Measurements from ENCODE around the gene PDS5B. TPM values are rescaled to one million over a fixed set of nuclear protein-coding genes. Genes with fewer than 3 reads are reported as not detected.

The PDS5B gene
- total and polyA plus RNA-seq, 2 experiments from 2014 or later = 13.4 to 14.2 TPM

DNA sequence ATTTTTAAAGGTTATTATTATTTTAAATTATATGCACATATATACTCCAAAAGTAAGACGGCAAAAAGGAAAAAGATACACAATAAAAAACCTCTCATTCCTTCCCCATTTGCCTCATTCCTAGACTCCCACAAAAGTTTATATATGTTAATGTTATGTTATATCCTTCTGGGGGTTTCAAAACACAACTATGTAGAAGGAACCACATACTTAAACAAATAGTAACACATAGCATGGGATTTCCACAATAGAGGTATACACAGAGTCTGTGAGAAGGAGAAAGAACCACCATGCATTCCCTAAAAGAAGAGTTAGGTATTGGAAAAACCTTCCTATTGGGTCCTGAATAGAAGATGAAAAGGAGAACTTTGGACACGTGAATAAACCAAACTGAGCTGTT, 9.1 kb downstream of the PDS5B start:
- Histone ChIP-seq H3K79me2 (ENCODE audit: insufficient read depth) (peaks cover 100% of the 10 kb centered on the region), H3K27ac (no peak overlapping the region), H3K4me1 (ENCODE audit: insufficient read depth) (peaks cover 8% of the 10 kb centered on the region), H3K27me3 (replicated peaks; ENCODE audit: insufficient read depth) (no peaks in the 10 kb centered on the region), H3K9me3 (ENCODE audit: low read depth) (no peaks in the 10 kb centered on the region), H2AFZ (no peak overlapping the region), H3K4me2 (ENCODE audit: unreplicated experiment) (no peak overlapping the region), H3K9ac (no peak overlapping the region), H3K9me2 (ENCODE audit: insufficient read depth) (no peaks in the 10 kb centered on the region), H3F3A (ENCODE audit: insufficient read depth) (no peaks in the 10 kb centered on the region), H3K36me3 (ENCODE audit: low read depth) (no peaks in the 10 kb centered on the region), H4K20me1 (ENCODE audit: insufficient read depth) (no peaks in the 10 kb centered on the region), H3K4me3 (no peak overlapping the region)
- TF ChIP-seq EZH2 (IDR thresholded peaks at IDR 0.05; ENCODE audit: insufficient read depth, poor library complexity, severe bottlenecking) (no peak), EZH2phosphoT487 (IDR thresholded peaks at IDR 0.05; ENCODE audit: insufficient read depth, low read depth) (no peak)
- DNase-seq = no peak
- in situ Hi-C loops (cut with MboI) = loop anchor here (25.0 kb wide), 2 partner anchors 942 to 1117 kb away; no protein-coding TSS in a partner anchor
- 94 to 98% methylated on average over 2 of the region's 2 CpGs for WGBS, 2 experiments (ENCODE audit: low coverage in 1 of 2, low lambda C conversion rate in 2 of 2, missing lambda C conversion rate in 2 of 2)

DNA sequence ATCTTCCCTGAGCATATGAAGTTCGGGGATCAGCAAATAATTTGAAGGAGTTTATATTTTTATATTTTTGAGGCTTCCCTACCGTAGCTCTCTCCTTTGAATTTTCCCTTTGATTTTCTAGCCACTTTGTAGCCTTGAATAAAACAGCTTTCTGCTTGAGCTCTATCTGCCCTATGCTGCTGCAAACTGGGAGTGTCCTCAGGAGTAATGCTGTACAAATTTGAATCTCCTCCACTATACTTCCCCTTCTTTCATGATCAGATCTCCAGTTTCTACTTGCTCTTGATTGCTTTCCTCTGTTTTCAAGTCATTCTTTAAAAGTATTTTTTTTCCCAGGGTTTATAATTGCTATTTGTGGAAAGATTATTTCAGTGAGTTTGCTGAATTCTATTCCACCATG, 14.6 kb downstream of the PDS5B start:
- no peaks in the 10 kb centered on the region for H3K4me1 ChIP-seq (ENCODE audit: insufficient read depth)
- H3K79me2 ChIP-seq (ENCODE audit: insufficient read depth) = peaks cover 97% of the 10 kb centered on the region
- no peak for TF ChIP-seq EZH2 (IDR thresholded peaks at IDR 0.05; ENCODE audit: insufficient read depth, poor library complexity, severe bottlenecking)
- no peak for TF ChIP-seq EZH2phosphoT487 (IDR thresholded peaks at IDR 0.05; ENCODE audit: insufficient read depth, low read depth)
- H3K9ac ChIP-seq = no peak overlapping the region
- no peaks in the 10 kb centered on the region for H3K27me3 ChIP-seq (replicated peaks; ENCODE audit: insufficient read depth)
- H3K36me3 ChIP-seq (ENCODE audit: low read depth) = no peaks in the 10 kb centered on the region
- no peaks in the 10 kb centered on the region for H3F3A ChIP-seq (ENCODE audit: insufficient read depth)
- H3K27ac ChIP-seq = no peak overlapping the region
- in situ Hi-C loops (cut with MboI) = no loop called here
- no peak for DNase-seq
- H3K9me2 ChIP-seq (ENCODE audit: insufficient read depth) = no peaks in the 10 kb centered on the region
- H2AFZ ChIP-seq = no peak overlapping the region
- no peak overlapping the region for H3K4me2 ChIP-seq (ENCODE audit: unreplicated experiment)
- no peaks in the 10 kb centered on the region; the same call in 1 of the 2 replicates for H4K20me1 ChIP-seq (ENCODE audit: insufficient read depth)
- WGBS, 2 experiments (ENCODE audit: low coverage in 1 of 2, low lambda C conversion rate in 2 of 2, missing lambda C conversion rate in 2 of 2) = 20 to 39% methylated on average over 2 of the region's 2 CpGs
- H3K4me3 ChIP-seq = no peak overlapping the region
- no peaks in the 10 kb centered on the region for H3K9me3 ChIP-seq (ENCODE audit: low read depth)

DNA sequence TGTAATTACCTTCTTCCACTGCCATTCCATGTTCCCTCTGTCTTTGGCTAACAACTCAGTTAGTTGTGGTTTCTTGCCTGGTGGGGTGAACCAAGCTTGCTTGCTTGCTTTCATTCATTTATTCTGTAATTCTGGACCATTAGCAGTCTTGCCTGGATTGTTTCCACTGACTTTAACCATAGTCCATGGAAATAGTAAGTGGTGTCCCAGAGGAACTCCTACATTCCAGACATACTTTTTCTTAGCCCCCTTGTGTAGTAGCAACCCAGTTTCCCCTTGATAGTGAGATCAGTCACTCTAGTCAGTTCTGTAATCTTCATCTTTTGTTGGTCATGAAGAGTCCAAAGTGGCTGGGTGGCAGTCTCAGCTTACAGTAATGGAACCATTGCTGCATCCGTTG, 23.2 kb downstream of the PDS5B start:
- DNase-seq = no peak
- H3K4me1 ChIP-seq (ENCODE audit: insufficient read depth) = peaks cover 6% of the 10 kb centered on the region; the same call in 1 of the 2 replicates
- TF ChIP-seq EZH2phosphoT487 (IDR thresholded peaks at IDR 0.05; ENCODE audit: insufficient read depth, low read depth) (no peak), EZH2 (IDR thresholded peaks at IDR 0.05; ENCODE audit: insufficient read depth, poor library complexity, severe bottlenecking) (no peak)
- H2AFZ ChIP-seq = no peak overlapping the region
- no peak overlapping the region for H3K4me3 ChIP-seq
- H3K9me2 ChIP-seq (ENCODE audit: insufficient read depth) = no peaks in the 10 kb centered on the region
- H3F3A ChIP-seq (ENCODE audit: insufficient read depth) = no peaks in the 10 kb centered on the region
- no peaks in the 10 kb centered on the region for H3K27me3 ChIP-seq (replicated peaks; ENCODE audit: insufficient read depth)
- H3K9ac ChIP-seq = no peak overlapping the region
- in situ Hi-C loops (cut with MboI) = no loop called here
- no peaks in the 10 kb centered on the region; the same call in 1 of the 2 replicates for H4K20me1 ChIP-seq (ENCODE audit: insufficient read depth)
- H3K36me3 ChIP-seq (ENCODE audit: low read depth) = no peaks in the 10 kb centered on the region
- WGBS, 2 experiments (ENCODE audit: low coverage in 1 of 2, low lambda C conversion rate in 2 of 2, missing lambda C conversion rate in 2 of 2) = 100% methylated on average over 1 of the region's 1 CpG
- H3K9me3 ChIP-seq (ENCODE audit: low read depth) = no peaks in the 10 kb centered on the region
- no peak overlapping the region for H3K4me2 ChIP-seq (ENCODE audit: unreplicated experiment)
- no peak overlapping the region for H3K27ac ChIP-seq
- H3K79me2 ChIP-seq (ENCODE audit: insufficient read depth) = peaks cover 99% of the 10 kb centered on the region

DNA sequence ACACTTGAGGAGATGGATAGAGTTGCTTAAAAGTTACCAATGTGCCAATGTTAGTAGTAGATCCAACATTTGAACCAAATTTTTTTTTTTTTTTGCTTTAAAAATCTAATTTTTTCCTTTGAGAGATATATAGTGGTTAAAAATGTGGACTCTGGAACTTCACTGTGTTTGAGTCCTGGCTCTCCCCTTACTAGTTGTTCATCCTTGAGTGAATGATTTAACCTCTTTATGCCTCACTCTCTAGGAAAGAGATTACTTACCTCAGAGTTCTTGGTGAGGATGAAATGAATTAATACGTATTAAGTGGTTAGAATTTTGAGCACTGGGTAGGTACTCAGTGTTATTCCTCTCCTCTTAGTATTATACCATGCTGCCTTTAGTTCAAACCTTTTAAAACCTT, 24.3 kb downstream of the PDS5B start:
- H3K4me1 ChIP-seq (ENCODE audit: insufficient read depth) = peaks cover 6% of the 10 kb centered on the region; the same call in 1 of the 2 replicates
- H3K9ac ChIP-seq = no peak overlapping the region
- no peak overlapping the region for H3K27ac ChIP-seq
- TF ChIP-seq EZH2phosphoT487 (IDR thresholded peaks at IDR 0.05; ENCODE audit: insufficient read depth, low read depth) = no peak
- TF ChIP-seq EZH2 (IDR thresholded peaks at IDR 0.05; ENCODE audit: insufficient read depth, poor library complexity, severe bottlenecking) = no peak
- no peak for DNase-seq
- no peaks in the 10 kb centered on the region for H3F3A ChIP-seq (ENCODE audit: insufficient read depth)
- H3K79me2 ChIP-seq (ENCODE audit: insufficient read depth) = peaks cover 100% of the 10 kb centered on the region
- H3K27me3 ChIP-seq (replicated peaks; ENCODE audit: insufficient read depth) = no peaks in the 10 kb centered on the region
- H4K20me1 ChIP-seq (ENCODE audit: insufficient read depth) = no peaks in the 10 kb centered on the region; the same call in 1 of the 2 replicates
- no peaks in the 10 kb centered on the region for H3K36me3 ChIP-seq (ENCODE audit: low read depth)
- no peak overlapping the region for H3K4me3 ChIP-seq
- in situ Hi-C loops (cut with MboI) = no loop called here
- H3K4me2 ChIP-seq (ENCODE audit: unreplicated experiment) = no peak overlapping the region
- no peak overlapping the region for H2AFZ ChIP-seq
- H3K9me3 ChIP-seq (ENCODE audit: low read depth) = no peaks in the 10 kb centered on the region
- WGBS, 2 experiments (ENCODE audit: low coverage in 1 of 2, low lambda C conversion rate in 2 of 2, missing lambda C conversion rate in 2 of 2) = 94 to 100% methylated on average over 1 of the region's 1 CpG
- no peaks in the 10 kb centered on the region for H3K9me2 ChIP-seq (ENCODE audit: insufficient read depth)

DNA sequence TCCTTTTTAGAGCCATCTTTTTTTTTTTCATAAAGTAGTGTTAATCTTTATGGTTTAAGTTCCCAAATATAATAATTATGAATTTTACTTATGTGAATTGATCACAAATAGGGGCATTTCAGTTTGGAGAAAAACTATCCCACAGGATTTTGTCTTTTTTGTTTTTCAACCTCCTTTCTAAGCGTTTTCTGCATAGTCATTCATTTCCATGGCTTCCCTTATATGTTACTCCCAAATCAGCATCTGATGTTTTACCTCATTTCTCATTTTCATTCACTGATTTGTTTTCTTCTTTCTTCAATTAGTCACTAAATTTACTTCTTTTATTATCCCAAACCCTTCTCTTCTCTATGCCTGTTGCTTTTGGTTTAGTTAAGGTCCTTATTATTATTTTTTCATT, 24.7 kb downstream of the PDS5B start:
- no peaks in the 10 kb centered on the region for H3K27me3 ChIP-seq (replicated peaks; ENCODE audit: insufficient read depth)
- H3K9me2 ChIP-seq (ENCODE audit: insufficient read depth) = no peaks in the 10 kb centered on the region
- no peak overlapping the region for H3K9ac ChIP-seq
- no peak overlapping the region for H3K27ac ChIP-seq
- WGBS, 2 experiments (ENCODE audit: low coverage in 1 of 2, low lambda C conversion rate in 2 of 2, missing lambda C conversion rate in 2 of 2) = 75 to 76% methylated on average over 1 of the region's 1 CpG
- no peak for DNase-seq
- no peaks in the 10 kb centered on the region for H3K9me3 ChIP-seq (ENCODE audit: low read depth)
- H3K4me1 ChIP-seq (ENCODE audit: insufficient read depth) = peaks cover 6% of the 10 kb centered on the region; the same call in 1 of the 2 replicates
- H4K20me1 ChIP-seq (ENCODE audit: insufficient read depth) = no peaks in the 10 kb centered on the region; the same call in 1 of the 2 replicates
- TF ChIP-seq EZH2phosphoT487 (IDR thresholded peaks at IDR 0.05; ENCODE audit: insufficient read depth, low read depth) (no peak), EZH2 (IDR thresholded peaks at IDR 0.05; ENCODE audit: insufficient read depth, poor library complexity, severe bottlenecking) (no peak)
- no peak overlapping the region for H2AFZ ChIP-seq
- no peak overlapping the region for H3K4me2 ChIP-seq (ENCODE audit: unreplicated experiment)
- peaks cover 100% of the 10 kb centered on the region for H3K79me2 ChIP-seq (ENCODE audit: insufficient read depth)
- H3K36me3 ChIP-seq (ENCODE audit: low read depth) = no peaks in the 10 kb centered on the region
- H3K4me3 ChIP-seq = no peak overlapping the region
- no peaks in the 10 kb centered on the region for H3F3A ChIP-seq (ENCODE audit: insufficient read depth)
- in situ Hi-C loops (cut with MboI) = no loop called here
